HCEC 1CT (cell line): Measurements from ENCODE around the gene ACTR3.
"Not testable (repeated sequence)": the region's sequence is repeated elsewhere in the genome, so short reads cannot be mapped to it uniquely, and the experiment has no call there.

ENCODE experiments used
- DNase-seq: peaks from one replicate; pipeline ENCODE4 v3.0.0-alpha.2; 2017

The ACTR3 gene

GRCh38 chr2:113906647-113907046, 16.8 kb downstream of the ACTR3 start:
- DNase-seq: no peak

DNA sequence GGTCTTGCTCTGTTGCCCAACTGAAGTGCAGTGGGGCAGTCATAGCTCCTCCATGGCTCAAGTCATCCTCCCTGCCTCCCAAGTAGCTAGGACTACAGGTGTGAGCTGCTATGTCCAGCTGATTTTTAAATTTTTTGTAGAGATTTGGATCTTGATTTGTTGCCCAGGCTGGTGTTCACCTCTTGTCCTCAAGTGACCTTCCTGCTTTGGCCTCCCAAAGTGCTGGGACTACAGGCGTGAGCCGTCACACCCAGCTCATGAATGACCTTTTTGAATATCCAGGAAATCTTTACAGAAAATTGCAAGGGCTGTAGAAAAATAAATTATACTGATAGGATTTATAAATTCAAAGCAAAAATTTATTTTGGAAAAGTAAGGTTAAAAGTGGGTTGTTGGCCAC, 17.4 kb downstream of the ACTR3 start:
- DNase-seq: no peak

DNA sequence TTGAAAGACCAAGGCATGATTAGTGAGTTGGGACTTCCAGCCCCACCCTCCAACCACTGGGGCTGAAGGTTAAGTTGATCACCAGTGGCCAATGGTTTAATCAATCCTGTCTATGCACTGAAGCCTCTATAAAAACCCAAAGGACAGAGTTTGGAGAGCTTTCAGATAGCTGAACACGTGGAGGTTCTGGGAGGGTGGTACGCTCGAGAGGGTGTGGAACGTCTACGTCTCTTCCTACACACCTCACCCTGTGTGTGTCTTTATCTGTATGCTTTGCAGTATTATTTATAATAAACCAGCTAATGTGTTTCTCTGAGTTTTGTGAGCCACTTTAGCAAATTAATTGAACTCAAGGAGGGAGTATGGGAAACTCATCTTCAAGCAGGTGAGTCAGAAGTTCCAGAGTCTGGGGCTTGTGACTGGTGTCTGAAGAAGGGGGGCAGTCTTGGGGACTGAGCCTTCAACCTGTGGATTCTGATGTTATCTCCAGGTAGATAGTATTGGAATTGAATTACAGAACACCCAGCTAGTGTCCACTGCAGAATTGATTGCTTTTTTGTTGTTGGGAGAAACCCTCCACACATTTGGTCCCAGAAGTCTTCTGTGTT, 20.3 kb downstream of the ACTR3 start:
- peak; percentile 13 for DNase-seq

DNA sequence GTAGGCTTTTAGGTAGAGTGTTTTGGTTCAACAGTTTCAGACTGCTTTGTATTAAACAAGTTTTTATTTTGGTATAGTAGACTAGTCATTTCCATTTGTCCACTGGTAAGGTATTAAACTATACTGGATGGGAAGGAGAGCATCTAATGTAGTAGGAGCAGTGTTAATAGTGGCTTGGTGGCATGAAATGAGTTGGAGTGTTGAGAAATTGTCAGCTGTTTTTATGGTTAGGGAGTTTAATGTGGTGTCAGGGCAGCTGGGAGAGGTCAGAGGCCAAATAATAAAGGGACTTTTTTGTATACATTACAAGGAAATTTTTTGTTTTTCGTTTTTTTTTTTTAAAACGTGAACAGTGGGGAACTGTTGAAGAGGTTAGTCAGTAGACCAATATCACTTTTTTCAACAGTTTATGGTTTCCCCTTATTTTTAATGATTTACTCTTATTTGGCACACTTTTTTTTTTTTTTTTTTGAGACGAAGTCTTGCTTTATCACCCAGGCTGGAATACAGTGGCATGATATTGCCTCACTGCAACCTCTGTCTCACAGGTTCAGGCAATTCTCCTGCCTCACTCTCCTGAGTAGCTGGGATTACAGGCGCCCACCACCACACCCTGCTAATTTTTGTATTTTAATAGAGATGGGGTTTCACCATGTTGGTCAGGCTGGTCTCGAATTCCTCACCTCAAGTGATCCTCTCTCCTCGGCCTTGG, 21.2 kb downstream of the ACTR3 start:
- peak; percentile 29 for DNase-seq

- no peak for DNase-seq
Observed at GRCh38 chr2:113915082-113915819, 25.4 kb downstream of the ACTR3 start.

GRCh38 chr2:113918229-113918628, 28.3 kb downstream of the ACTR3 start:
- no peak for DNase-seq

DNA sequence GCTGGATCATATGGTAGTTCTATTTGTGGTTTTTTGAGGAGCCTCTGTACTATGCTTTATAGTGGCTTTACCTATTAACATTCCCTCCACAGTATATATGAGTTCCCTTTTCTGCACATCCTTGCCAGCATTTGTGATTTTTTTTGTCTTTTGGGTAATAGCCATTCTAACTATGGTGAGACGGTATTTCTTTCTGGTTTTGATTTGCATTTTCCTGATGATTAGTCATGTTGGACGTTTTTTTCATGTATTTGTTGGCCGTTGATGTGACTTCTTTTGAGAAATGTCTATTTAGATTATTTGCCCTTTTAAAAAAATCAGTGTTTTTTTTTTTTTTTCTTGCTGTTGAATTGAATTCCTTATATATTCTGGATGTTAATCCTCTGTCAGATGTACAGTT, 31.1 kb downstream of the ACTR3 start:
- DNase-seq: no peak

DNA sequence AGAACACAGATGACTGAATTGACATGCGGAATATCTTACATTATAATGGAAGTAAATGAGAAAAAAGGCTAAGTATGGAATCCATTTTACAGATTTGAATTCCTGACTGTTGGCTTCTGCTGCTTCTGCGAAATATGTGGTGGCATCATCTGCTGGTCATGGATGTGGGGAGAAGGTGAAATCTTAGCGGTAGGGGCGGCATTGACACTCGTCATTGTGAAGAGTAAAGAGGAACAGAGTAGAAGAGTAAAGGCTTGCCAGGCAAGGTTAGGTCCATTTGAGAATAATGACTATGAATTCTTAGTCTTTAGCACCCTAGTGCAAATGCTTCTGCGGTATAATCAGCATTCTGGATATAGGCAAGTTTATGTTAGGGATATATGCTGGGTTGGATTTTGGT, 32.4 kb downstream of the ACTR3 start:
- no peak for DNase-seq

DNA sequence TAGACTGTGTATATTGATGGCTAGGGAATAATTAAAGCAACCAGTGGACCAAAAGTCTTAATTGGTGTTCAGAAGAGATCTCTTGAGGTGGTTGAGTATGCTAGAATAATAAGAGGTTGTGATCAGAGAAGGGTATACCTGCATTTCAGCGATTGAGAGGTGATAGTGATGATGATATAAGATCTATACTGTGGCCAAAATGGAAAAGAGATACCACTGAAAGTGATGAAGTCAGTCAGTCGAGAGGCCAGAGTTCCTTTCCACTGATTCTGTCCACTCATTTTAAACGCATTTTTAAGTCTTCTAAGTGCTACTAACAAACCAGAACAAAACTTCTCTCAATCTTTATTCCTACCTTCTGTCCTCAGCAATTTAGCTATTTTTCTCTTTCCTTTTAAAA, 32.9 kb downstream of the ACTR3 start:
- no peak for DNase-seq

DNA sequence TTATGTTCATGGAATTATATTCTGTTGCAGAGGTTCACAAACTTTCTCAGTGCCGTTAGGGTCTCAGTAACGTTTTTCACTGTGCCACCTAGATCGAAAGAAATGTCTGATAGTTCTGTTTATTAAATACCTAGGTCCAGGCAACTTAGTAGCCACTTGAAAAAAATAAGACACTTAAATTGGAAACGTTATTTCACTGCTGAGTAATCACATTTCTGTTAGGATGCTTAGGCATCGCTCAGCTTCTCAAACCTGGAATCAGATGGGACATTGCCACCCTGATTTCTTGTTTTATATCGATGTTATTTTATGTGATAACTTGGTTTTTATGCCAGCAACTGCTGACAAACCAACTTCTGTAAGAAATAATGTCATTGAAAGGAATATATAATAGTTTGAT, 36.0 kb downstream of the ACTR3 start:
- DNase-seq: no peak

DNA sequence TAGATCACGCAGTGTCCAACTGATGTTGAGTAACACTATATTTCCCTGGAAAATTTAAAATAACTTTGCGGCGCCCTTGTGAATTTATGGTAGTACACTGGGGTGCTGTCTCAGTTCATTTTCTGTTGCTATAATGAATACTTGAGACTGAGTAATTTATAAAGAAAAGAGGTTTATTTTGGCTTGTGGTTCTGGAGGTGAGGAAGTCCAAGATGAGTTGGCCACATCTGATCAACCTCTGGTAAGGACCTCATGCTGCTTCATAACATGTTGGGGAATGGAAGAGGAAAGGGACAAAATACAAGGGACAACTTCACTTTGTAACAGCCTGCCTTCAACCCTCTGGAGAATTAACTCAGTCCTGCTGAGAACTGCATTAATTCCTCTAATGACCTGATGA, 36.4 kb downstream of the ACTR3 start:
- DNase-seq: no peak

GRCh38 chr2:113930448-113930847, 40.6 kb downstream of the ACTR3 start:
- no peak for DNase-seq

DNA sequence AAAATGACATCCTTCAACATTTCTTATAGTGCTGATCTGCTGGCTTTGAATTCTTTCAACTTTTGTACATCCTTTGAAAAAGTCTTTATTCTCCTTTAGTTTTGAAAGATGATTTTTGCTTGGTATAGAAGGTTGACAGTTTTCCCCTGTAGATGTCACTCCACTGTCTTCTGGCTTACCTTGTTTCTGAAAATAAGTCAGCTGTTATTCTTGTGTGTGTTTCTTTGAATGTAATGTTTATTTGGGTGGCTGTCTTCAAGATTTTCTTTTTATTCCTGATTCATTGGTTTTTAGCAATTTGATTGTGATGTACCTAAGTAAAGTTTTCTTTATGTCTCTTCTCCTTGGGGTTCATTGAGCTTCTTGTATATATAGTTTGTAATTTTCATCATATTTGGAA, 47.6 kb downstream of the ACTR3 start:
- no peak for DNase-seq

DNA sequence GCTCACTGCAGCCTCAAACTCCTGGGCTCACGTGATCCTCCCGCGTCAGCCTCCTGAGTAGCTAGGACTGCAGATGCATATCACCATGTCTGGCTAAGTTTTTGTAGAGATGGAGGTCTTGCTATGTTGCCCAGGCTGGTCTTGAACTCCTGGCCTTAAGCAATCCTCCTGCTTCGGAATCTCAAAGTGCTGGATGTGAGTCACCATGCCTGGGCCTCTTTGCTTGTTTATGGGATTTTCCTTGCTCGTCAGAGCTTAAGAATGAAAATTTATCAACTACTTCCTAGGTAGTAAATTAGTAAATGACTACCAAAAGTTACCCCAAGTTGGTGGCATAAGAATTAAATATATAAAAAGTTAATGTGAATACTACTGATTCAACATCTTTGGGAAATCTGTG, 51.0 kb downstream of the ACTR3 start:
- peak; percentile 32 for DNase-seq

DNA sequence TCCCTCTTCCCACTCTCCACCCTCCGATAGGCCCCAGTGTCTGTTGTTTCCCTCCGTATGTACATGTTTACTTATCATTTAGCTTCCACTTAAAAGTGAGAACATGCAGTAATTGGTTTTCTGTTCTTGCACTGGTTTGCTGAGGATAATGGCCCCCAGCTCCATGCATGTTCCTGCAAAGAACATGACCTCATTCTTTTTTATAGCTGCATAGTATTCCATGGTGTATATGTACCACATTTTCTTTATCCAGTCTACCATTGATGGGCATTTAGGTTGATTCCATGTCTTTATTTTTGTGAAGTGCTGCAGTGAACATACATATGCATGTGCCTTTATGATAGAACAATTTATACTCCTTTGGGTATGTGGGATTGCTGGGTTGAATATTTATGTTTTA, 55.9 kb downstream of the ACTR3 start:
- DNase-seq: not testable (repeated sequence)

DNA sequence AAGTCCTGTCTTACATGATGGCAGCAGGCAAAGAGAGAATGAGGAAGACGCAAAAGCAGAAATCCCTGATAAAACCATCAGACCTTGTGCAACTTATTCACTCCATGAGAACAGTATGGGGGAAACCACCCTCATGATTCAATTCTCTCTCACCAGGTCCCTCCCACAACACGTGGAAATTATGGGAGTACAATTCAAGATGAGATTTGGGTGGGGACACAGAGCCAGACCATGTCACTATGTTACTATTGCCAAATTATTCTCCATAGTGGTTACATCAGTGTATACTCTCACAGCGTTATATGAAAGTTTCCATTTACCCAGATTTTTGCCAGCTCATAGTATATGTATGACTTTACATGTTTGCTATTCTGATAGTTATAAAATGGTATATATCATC, 61.0 kb downstream of the ACTR3 start:
- not testable (repeated sequence) for DNase-seq

DNA sequence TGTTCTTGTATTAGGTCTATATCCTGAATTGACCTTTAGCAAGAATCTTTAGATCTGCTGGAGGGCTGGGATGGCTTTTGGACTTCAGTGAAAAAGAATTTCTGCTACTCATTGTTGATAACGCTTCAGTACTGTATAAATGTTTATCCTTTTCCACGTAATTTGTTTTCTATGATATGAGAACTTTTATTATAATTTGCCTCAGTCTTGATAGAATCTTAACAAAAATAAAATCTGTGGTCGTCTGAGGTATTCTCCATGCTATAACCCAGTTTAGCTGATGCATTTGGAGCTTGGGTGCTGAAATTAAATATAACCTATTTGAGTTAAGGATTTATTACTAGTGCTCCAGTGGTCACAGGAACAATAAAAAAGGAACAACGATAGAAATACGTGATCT, 71.1 kb downstream of the ACTR3 start:
- DNase-seq: no peak

GRCh38 chr2:113962692-113963480, 73.0 kb downstream of the ACTR3 start:
- DNase-seq: peak; percentile 75

DNA sequence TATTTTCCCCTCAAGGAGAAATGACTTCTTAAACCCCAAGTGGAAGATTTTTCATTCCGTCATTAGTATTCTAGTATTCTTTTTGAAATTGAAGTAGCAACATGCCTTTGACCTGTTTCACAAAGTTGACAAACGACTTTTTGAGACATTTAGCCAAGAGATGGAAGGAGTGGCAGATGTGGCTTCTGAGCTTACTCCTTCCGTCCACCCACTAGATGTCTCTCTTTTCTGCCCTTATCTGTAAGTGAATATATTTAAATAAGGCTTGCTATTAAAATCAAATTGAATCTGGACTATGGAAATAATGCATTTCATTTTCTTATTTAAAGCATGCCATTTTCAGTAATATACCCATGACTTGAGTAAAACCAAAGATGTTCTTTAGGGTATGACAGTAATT, 74.1 kb downstream of the ACTR3 start:
- no peak for DNase-seq

- DNase-seq: no peak
Observed at GRCh38 chr2:113964436-113964835, 74.5 kb downstream of the ACTR3 start.

DNA sequence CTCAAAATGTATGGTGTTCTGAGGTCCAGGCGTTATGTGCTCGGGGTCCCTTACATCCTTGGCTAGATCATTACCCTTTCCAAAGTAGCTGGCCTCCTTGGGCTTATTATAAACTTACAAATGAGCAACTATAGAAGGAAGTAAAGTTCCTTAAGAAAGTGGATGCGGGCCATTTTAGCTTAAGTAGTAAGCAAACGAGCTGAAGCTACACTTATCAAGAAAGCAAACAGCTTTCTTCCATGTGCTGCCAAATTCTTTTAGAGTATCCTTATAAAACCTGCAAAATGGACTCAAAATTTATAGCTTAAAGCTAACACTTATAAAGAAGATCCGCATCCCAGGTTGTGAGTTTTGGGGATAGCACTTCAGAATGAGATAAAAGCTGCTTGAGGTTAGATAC, 75.3 kb downstream of the ACTR3 start:
- DNase-seq: no peak

DNA sequence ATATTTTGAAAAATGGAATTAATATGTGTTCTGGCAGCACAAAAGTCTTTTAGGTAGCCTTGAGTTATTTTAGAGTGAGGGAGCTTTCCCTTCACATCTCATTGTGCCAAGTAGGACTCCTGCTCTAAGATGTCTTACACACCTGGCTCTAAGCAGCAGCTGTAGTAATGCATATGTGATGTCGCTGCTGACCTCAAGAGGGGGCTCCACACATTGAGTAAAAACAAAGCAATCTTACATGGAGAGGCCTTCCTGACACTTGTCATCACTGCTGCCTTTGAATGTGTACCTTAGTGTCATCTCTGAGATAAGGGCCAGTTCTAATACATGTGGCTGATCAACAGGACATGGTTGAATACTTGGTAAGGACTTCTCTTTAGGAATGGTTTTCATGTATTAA, 75.8 kb downstream of the ACTR3 start:
- peak; percentile 39 for DNase-seq

GRCh38 chr2:113966171-113966570, 76.3 kb downstream of the ACTR3 start:
- DNase-seq: no peak
